Fibroblast of lung (primary cell): ENCODE measurements around the gene CALY. TPM values are rescaled to one million over a fixed set of nuclear protein-coding genes. Genes with fewer than 3 reads are reported as not detected.

Experiments
- DNase-seq, 2 donors: peaks; one replicate each; pipeline versions ENCODE4 v3.0.0 to v3.0.0-alpha.2; 2010; ENCODE audit warnings: low read depth in 2 of 2
- H2AFZ ChIP-seq: 2 replicates; pipeline ENCODE4 v1.5.1; 2012; ENCODE audit warnings: low read length, control low read depth, inconsistent platforms
- H3K27ac ChIP-seq: 2 replicates; pipeline ENCODE4 v1.5.1; 2011; ENCODE audit warnings: low read length, control low read depth; ENCODE audit not compliant: insufficient read depth
- H3K27me3 ChIP-seq: 2 replicates; pipeline ENCODE4 v1.5.1; 2011; ENCODE audit warnings: mild to moderate bottlenecking, low read length; ENCODE audit not compliant: control insufficient read depth, insufficient read depth
- H3K36me3 ChIP-seq: 2 replicates; pipeline ENCODE4 v1.5.1; 2011; ENCODE audit warnings: low read length; ENCODE audit not compliant: control insufficient read depth, insufficient read depth
- H3K4me1 ChIP-seq: 2 replicates; pipeline ENCODE4 v1.5.1; 2011; ENCODE audit warnings: low read length; ENCODE audit not compliant: control insufficient read depth, insufficient read depth; ENCODE audit errors: extremely low read depth
- H3K4me2 ChIP-seq: 2 replicates; pipeline ENCODE4 v1.5.1; 2011; ENCODE audit warnings: low read length, control low read depth; ENCODE audit not compliant: insufficient read depth; ENCODE audit errors: extremely low read depth
- H3K4me3 ChIP-seq, 4 experiments: fragments of 200-600 bp in 1 of 4; sonication (generic) in 1 of 4; replicated peaks in 1 of 4; 2 replicates each; pipeline ENCODE4 v1.5.1; 2011 to 2016; ENCODE audit warnings: low read length in 4 of 4, low read depth in 3 of 4, mild to moderate bottlenecking in 3 of 4, control low read depth in 2 of 4, inconsistent platforms in 1 of 4, mixed read lengths in 1 of 4; ENCODE audit not compliant: insufficient read depth in 1 of 4; ENCODE audit errors: control extremely low read depth in 1 of 4
- H3K79me2 ChIP-seq: 2 replicates; pipeline ENCODE4 v1.5.1; 2012; ENCODE audit warnings: mild to moderate bottlenecking, low read length, inconsistent platforms; ENCODE audit not compliant: control insufficient read depth, insufficient read depth
- H3K9ac ChIP-seq: 2 replicates; pipeline ENCODE4 v1.5.1; 2011; ENCODE audit warnings: mild to moderate bottlenecking, low read length, control low read depth; ENCODE audit not compliant: insufficient read depth
- H3K9me3 ChIP-seq: 2 replicates; pipeline ENCODE4 v1.5.1; 2012; ENCODE audit warnings: low read depth, low read length; ENCODE audit not compliant: control insufficient read depth, insufficient read depth
- H4K20me1 ChIP-seq: 2 replicates; pipeline ENCODE4 v1.5.1; 2011; ENCODE audit warnings: low read length; ENCODE audit not compliant: control insufficient read depth, insufficient read depth; ENCODE audit errors: extremely low read depth
- CTCF ChIP-seq, 2 donors: IDR thresholded peaks in 1 of 2; conservative IDR thresholded peaks in 1 of 2; 1 replicate in 1 of 2; 2 replicates in 1 of 2; pipeline ENCODE4 v1.5.1; 2011 to 2012; ENCODE audit warnings: low read length in 2 of 2, control low read depth in 1 of 2, inconsistent platforms in 1 of 2, low read depth in 1 of 2, mild to moderate bottlenecking in 1 of 2
- EZH2 ChIP-seq: IDR thresholded peaks from 2 replicates; pipeline ENCODE4 v1.5.1; 2012; ENCODE audit warnings: low read length, control low read depth, mild to moderate bottlenecking; ENCODE audit errors: missing control alignments
- polyA plus RNA-seq, 2 donors: library from polyadenylated mRNA; depleted of rRNA in 1 of 2; stranded (reverse) in 1 of 2; unstranded in 1 of 2; fragments of >200 nt; gene quantifications; 2 replicates each; pipeline ENCODE4 v1.2.1, GENCODE V29; 2011 to 2012; ENCODE audit warnings: missing spikeins in 1 of 2
- total RNA-seq: library from RNA; depleted of rRNA; stranded (reverse); fragments of >200 nt; gene quantifications from 2 replicates; pipeline ENCODE4 v1.2.1, GENCODE V29; 2014

Gene CALY
- total and polyA plus RNA-seq, 2 donors (not counting 1 experiment from before 2014, with no cell fraction given) = not detected

GRCh38 chr10:133309100-133309719 is 27.5 kb downstream of the CALY start:
- H3K4me2 ChIP-seq = peak overlapping the region; percentile 75
- H3K9me3 ChIP-seq = no peaks in the 10 kb centered on the region
- TF ChIP-seq CTCF (conservative IDR thresholded peaks at IDR 0.05 in 1 of 2, IDR thresholded peaks at IDR 0.05 in 1 of 2; ENCODE audit: low read depth in 1 of 2, low read length in 2 of 2) (no peak), EZH2 (no peak)
- no peaks in the 10 kb centered on the region for H3K27me3 ChIP-seq
- peak overlapping the region; percentile 97 for H3K27ac ChIP-seq
- peak overlapping the region; percentile 54 to 93 (median 80) for H3K4me3 ChIP-seq
- H4K20me1 ChIP-seq = no peaks in the 10 kb centered on the region
- H3K36me3 ChIP-seq = peaks cover 5% of the 10 kb centered on the region
- peaks cover 36% of the 10 kb centered on the region for H3K79me2 ChIP-seq
- H3K4me1 ChIP-seq = peaks cover 3% of the 10 kb centered on the region
- H3K9ac ChIP-seq = peak overlapping the region; percentile 96
- peak; percentile 84 to 90 for DNase-seq
- H2AFZ ChIP-seq = peak overlapping the region; percentile 76

- H3K4me3 ChIP-seq = peak within 1 kb of the TSS; percentile 72 to 93 (median 89)
- H3K27me3 ChIP-seq = no peaks in the 10 kb centered on the region
- peaks cover 5% of the 10 kb centered on the region for H3K36me3 ChIP-seq
- peaks cover 42% of the 10 kb centered on the region for H3K79me2 ChIP-seq
- peak within 1 kb of the TSS; percentile 76 for H2AFZ ChIP-seq
- peak in 1 of 2 donors; percentile 18 for TF ChIP-seq CTCF (conservative IDR thresholded peaks at IDR 0.05 in 1 of 2, IDR thresholded peaks at IDR 0.05 in 1 of 2; ENCODE audit: low read depth in 1 of 2, low read length in 2 of 2)
- TF ChIP-seq EZH2 = no peak
- peaks cover 3% of the 10 kb centered on the region for H3K4me1 ChIP-seq
- H3K27ac ChIP-seq = peak within 1 kb of the TSS; percentile 97
- H4K20me1 ChIP-seq = no peaks in the 10 kb centered on the region
- H3K9me3 ChIP-seq = no peaks in the 10 kb centered on the region
- DNase-seq = peak; percentile 81 to 82
- H3K4me2 ChIP-seq = peak within 1 kb of the TSS; percentile 95
- peak within 1 kb of the TSS; percentile 96 for H3K9ac ChIP-seq
These were observed 28.1 kb downstream of the CALY start, which contains the start of the genes TUBGCP2 and ZNF511 for GRCh38 chr10:133308421-133309099. TUBGCP2 (minus strand) TSS chr10:133308872; CDS start chr10:133302941, 5,931 bp downstream. ZNF511 (plus strand) TSS chr10:133308914; CDS start chr10:133308944, 30 bp downstream.

GRCh38 chr10:133307776-133308420 is 28.8 kb downstream of the CALY start:
- Histone ChIP-seq H3K4me1 (peaks cover 3% of the 10 kb centered on the region), H3K9me3 (no peaks in the 10 kb centered on the region), H3K4me2 (peak overlapping the region; percentile 95), H3K9ac (peak overlapping the region; percentile 96), H3K4me3 (peak overlapping the region; percentile 72 to 93 (median 89)), H3K79me2 (peaks cover 48% of the 10 kb centered on the region), H3K27ac (peak overlapping the region; percentile 97), H3K27me3 (no peaks in the 10 kb centered on the region), H3K36me3 (peaks cover 5% of the 10 kb centered on the region), H4K20me1 (no peaks in the 10 kb centered on the region), H2AFZ (no peak overlapping the region)
- DNase-seq = peak; percentile 50 to 57
- TF ChIP-seq EZH2 (no peak), CTCF (conservative IDR thresholded peaks at IDR 0.05 in 1 of 2, IDR thresholded peaks at IDR 0.05 in 1 of 2; ENCODE audit: low read depth in 1 of 2, low read length in 2 of 2) (peak; percentile 56 to 76)
